ENCODE data around the gene DAPP1. TPM values are rescaled to one million over a fixed set of nuclear protein-coding genes. Genes with fewer than 3 reads are reported as not detected.

The DAPP1 gene
- total RNA-seq, 4 donors from 2014 or later = 14.6 to 52.2 (median 25.7) TPM

- H3K27me3 ChIP-seq = no peaks in the 10 kb centered on the region
- H3K36me3 ChIP-seq = no peaks in the 10 kb centered on the region
- WGBS = 76% methylated on average over 1 of the region's 1 CpG
- no peak for DNase-seq (ENCODE audit: low spot score in 2 of 2)
- no peak for TF ChIP-seq POLR2AphosphoS5 (IDR thresholded peaks at IDR 0.05)
- TF ChIP-seq POLR2A (IDR thresholded peaks at IDR 0.05) = no peak
- TF ChIP-seq EP300 (IDR thresholded peaks at IDR 0.05) = no peak
- TF ChIP-seq CTCF (IDR thresholded peaks at IDR 0.05) = no peak
- H3K4me3 ChIP-seq = no peak overlapping the region
- no peaks in the 10 kb centered on the region for H3K4me1 ChIP-seq
- no peak overlapping the region for H3K27ac ChIP-seq
- H3K9me3 ChIP-seq = no peaks in the 10 kb centered on the region
These were observed 37.4 kb downstream of the DAPP1 start for GRCh38 chr4:99853999-99854398.

GRCh38 chr4:99855678-99856077 is 39.1 kb downstream of the DAPP1 start:
- DNase-seq (ENCODE audit: low spot score in 2 of 2) = no peak
- no peak overlapping the region for H3K27ac ChIP-seq
- no peak for TF ChIP-seq EP300 (IDR thresholded peaks at IDR 0.05)
- TF ChIP-seq CTCF (IDR thresholded peaks at IDR 0.05) = no peak
- TF ChIP-seq POLR2A (IDR thresholded peaks at IDR 0.05) = no peak
- no peak for TF ChIP-seq POLR2AphosphoS5 (IDR thresholded peaks at IDR 0.05)
- 81% methylated on average over 1 of the region's 1 CpG for WGBS
- H3K4me3 ChIP-seq = no peak overlapping the region
- H3K9me3 ChIP-seq = no peaks in the 10 kb centered on the region
- no peaks in the 10 kb centered on the region for H3K36me3 ChIP-seq
- no peaks in the 10 kb centered on the region for H3K27me3 ChIP-seq
- H3K4me1 ChIP-seq = no peaks in the 10 kb centered on the region

GRCh38 chr4:99856166-99856565 is 39.5 kb downstream of the DAPP1 start:
- no peaks in the 10 kb centered on the region for H3K4me1 ChIP-seq
- H3K36me3 ChIP-seq = no peaks in the 10 kb centered on the region
- no peaks in the 10 kb centered on the region for H3K27me3 ChIP-seq
- DNase-seq (ENCODE audit: low spot score in 2 of 2) = no peak
- TF ChIP-seq CTCF (IDR thresholded peaks at IDR 0.05) (no peak), POLR2A (IDR thresholded peaks at IDR 0.05) (no peak), EP300 (IDR thresholded peaks at IDR 0.05) (no peak), POLR2AphosphoS5 (IDR thresholded peaks at IDR 0.05) (no peak)
- WGBS = 55% methylated on average over 1 of the region's 1 CpG
- no peak overlapping the region for H3K27ac ChIP-seq
- H3K4me3 ChIP-seq = no peak overlapping the region
- H3K9me3 ChIP-seq = no peaks in the 10 kb centered on the region

GRCh38 chr4:99857307-99857706 is 40.7 kb downstream of the DAPP1 start:
- WGBS = 53% methylated on average over 3 of the region's 3 CpGs
- Histone ChIP-seq H3K27me3 (no peaks in the 10 kb centered on the region), H3K4me1 (no peaks in the 10 kb centered on the region), H3K4me3 (no peak overlapping the region), H3K9me3 (no peaks in the 10 kb centered on the region), H3K36me3 (no peaks in the 10 kb centered on the region), H3K27ac (no peak overlapping the region)
- no peak for DNase-seq (ENCODE audit: low spot score in 2 of 2)
- TF ChIP-seq CTCF (IDR thresholded peaks at IDR 0.05) (no peak), POLR2A (IDR thresholded peaks at IDR 0.05) (no peak), EP300 (IDR thresholded peaks at IDR 0.05) (no peak), POLR2AphosphoS5 (IDR thresholded peaks at IDR 0.05) (no peak)

GRCh38 chr4:99859618-99860017 is 43.0 kb downstream of the DAPP1 start:
- Histone ChIP-seq H3K9me3 (no peaks in the 10 kb centered on the region), H3K36me3 (peaks cover 4% of the 10 kb centered on the region), H3K4me1 (no peaks in the 10 kb centered on the region), H3K27ac (no peak overlapping the region), H3K4me3 (no peak overlapping the region), H3K27me3 (no peaks in the 10 kb centered on the region)
- DNase-seq (ENCODE audit: low spot score in 2 of 2) = no peak
- 93% methylated on average over 2 of the region's 2 CpGs for WGBS
- TF ChIP-seq POLR2A (IDR thresholded peaks at IDR 0.05) (no peak), EP300 (IDR thresholded peaks at IDR 0.05) (no peak), POLR2AphosphoS5 (IDR thresholded peaks at IDR 0.05) (no peak), CTCF (IDR thresholded peaks at IDR 0.05) (no peak)
